K562 (cell line): Measurements from ENCODE around the gene DGCR2. TPM values are rescaled to one million over a fixed set of nuclear protein-coding genes. Genes with fewer than 3 reads are reported as not detected.

ENCODE experiments used
- ATF7 ChIP-seq: fragments of 450-650 bp; IDR thresholded peaks from 2 replicates; pipeline ENCODE4 v1.7.1; 2014; ENCODE audit warnings: mild to moderate bottlenecking, moderate library complexity
- E2F5 ChIP-seq: sonication (generic); formaldehyde crosslinking; IDR thresholded peaks from 2 replicates; pipeline ENCODE4 v1.8.0; 2022; ENCODE audit warnings: mild to moderate bottlenecking, missing genetic modification reagents
- HDGF ChIP-seq: fragments of 450-650 bp; IDR thresholded peaks from 2 replicates; pipeline ENCODE4 v1.6.1; 2016
- MBD2 ChIP-seq: sonication (generic); IDR thresholded peaks from 2 replicates; pipeline ENCODE4 v1.6.1; 2016; ENCODE audit warnings: low read depth, borderline replicate concordance
- MTA1 ChIP-seq: fragments of 450-650 bp; IDR thresholded peaks from 2 replicates; pipeline ENCODE4 v1.6.1; 2017; ENCODE audit warnings: borderline replicate concordance
- NFXL1 ChIP-seq: fragments of 450-650 bp; formaldehyde crosslinking; IDR thresholded peaks from 2 replicates; pipeline ENCODE4 v1.4.0; 2021; ENCODE audit warnings: mild to moderate bottlenecking
- NKRF ChIP-seq: fragments of 450-650 bp; IDR thresholded peaks from 2 replicates; pipeline ENCODE4 v1.6.1; 2016; ENCODE audit warnings: borderline replicate concordance
- POLR2H ChIP-seq: IDR thresholded peaks from 2 replicates; pipeline ENCODE4 v1.6.1; 2016; ENCODE audit warnings: missing genetic modification characterization, low read depth, mild to moderate bottlenecking, control low read depth, missing compliant biosample characterization, moderate library complexity
- PPARD ChIP-seq: fragments of 250-450 bp; sonication (Bioruptor Pico); IDR thresholded peaks from 2 replicates; pipeline ENCODE4 v1.8.0; 2022; ENCODE audit warnings: inconsistent platforms, mild to moderate bottlenecking, moderate library complexity
- RAD21 ChIP-seq, 2 experiments: fragments of 250-450 bp in 1 of 2; fragments of 450-650 bp in 1 of 2; sonication (Bioruptor Pico) in 1 of 2; formaldehyde crosslinking in 1 of 2; IDR thresholded peaks in 1 of 2; conservative IDR thresholded peaks in 1 of 2; 2 replicates each; pipeline versions ENCODE4 v1.4.0 to v1.8.0; 2020 to 2022; ENCODE audit warnings: mild to moderate bottlenecking in 2 of 2, moderate library complexity in 1 of 2
- RBM17 ChIP-seq: fragments of 200-400 bp; formaldehyde crosslinking; IDR thresholded peaks from 2 replicates; pipeline ENCODE4 v1.6.1; 2017; ENCODE audit warnings: low read depth, mild to moderate bottlenecking, low read length, borderline replicate concordance
- RCOR1 ChIP-seq, 2 experiments: IDR thresholded peaks; 2 replicates each; pipeline ENCODE4 v1.6.1; 2012; ENCODE audit warnings: low read depth in 2 of 2, low read length in 2 of 2, borderline replicate concordance in 1 of 2, improper control_type of control experiment in 1 of 2
- SETDB1 ChIP-seq: IDR thresholded peaks from one replicate; pipeline ENCODE4 v1.6.1; 2012; ENCODE audit warnings: low read length, control low read depth, inconsistent platforms
- SMARCA5 ChIP-seq: fragments of 450-650 bp; IDR thresholded peaks from 2 replicates; pipeline ENCODE4 v1.6.1; 2016
- TCFL5 ChIP-seq: fragments of 250-450 bp; sonication (Bioruptor Pico); conservative IDR thresholded peaks from 2 replicates; pipeline ENCODE4 v1.6.1; 2021; ENCODE audit warnings: mild to moderate bottlenecking, moderate library complexity, matching md5 sums
- ZNF551 ChIP-seq: fragments of 250-450 bp; sonication (Bioruptor Pico); IDR thresholded peaks from 2 replicates; pipeline ENCODE4 v1.5.0; 2021; ENCODE audit warnings: mild to moderate bottlenecking, moderate library complexity
- ZNF589 ChIP-seq: fragments of 200-800 bp; sonication (Bioruptor generic); IDR thresholded peaks from 2 replicates; pipeline ENCODE4 v1.6.1; 2016; ENCODE audit warnings: low read depth, missing genetic modification characterization, missing compliant biosample characterization
- polyA plus RNA-seq, 8 experiments: library from polyadenylated mRNA; depleted of rRNA in 4 of 8; stranded (reverse) in 5 of 8; unstranded in 3 of 8; fragments of >200 nt; fragmentation: Nextera tagmentation in 2 of 8; fragmentation: Illumina TruSeq in 1 of 8; extraction: Ambion mirVana in 2 of 8; extraction: Trizol in 1 of 8; gene quantifications; 2 replicates each; pipeline versions ENCODE4 v1.2.1 to v1.2.3, GENCODE V29; 2011 to 2014; ENCODE audit warnings: inconsistent platforms in 1 of 8, missing spikeins in 1 of 8
- total RNA-seq, 7 experiments: library from RNA; depleted of rRNA in 6 of 7; stranded (reverse); fragments of >200 nt in 6 of 7; fragmentation: Illumina TruSeq in 2 of 7; extraction: Trizol in 2 of 7; gene quantifications; 2 replicates each; pipeline versions ENCODE4 v1.2.1 to v1.2.3, GENCODE V29; 2011 to 2021; ENCODE audit warnings: low replicate concordance in 1 of 7
- TF ChIP-seq, protein P1 (sequence below): fragments of 250-450 bp; sonication (Bioruptor Pico); IDR thresholded peaks from 2 replicates; pipeline ENCODE4 v1.4.0; 2020; ENCODE audit warnings: borderline replicate concordance

Gene DGCR2
- total and polyA plus RNA-seq, 9 of the 15 experiments (the other 6 are each of a cell fraction or from before 2014, with no cell fraction given) = 0.69 to 101 (median 56.4) TPM

DNA sequence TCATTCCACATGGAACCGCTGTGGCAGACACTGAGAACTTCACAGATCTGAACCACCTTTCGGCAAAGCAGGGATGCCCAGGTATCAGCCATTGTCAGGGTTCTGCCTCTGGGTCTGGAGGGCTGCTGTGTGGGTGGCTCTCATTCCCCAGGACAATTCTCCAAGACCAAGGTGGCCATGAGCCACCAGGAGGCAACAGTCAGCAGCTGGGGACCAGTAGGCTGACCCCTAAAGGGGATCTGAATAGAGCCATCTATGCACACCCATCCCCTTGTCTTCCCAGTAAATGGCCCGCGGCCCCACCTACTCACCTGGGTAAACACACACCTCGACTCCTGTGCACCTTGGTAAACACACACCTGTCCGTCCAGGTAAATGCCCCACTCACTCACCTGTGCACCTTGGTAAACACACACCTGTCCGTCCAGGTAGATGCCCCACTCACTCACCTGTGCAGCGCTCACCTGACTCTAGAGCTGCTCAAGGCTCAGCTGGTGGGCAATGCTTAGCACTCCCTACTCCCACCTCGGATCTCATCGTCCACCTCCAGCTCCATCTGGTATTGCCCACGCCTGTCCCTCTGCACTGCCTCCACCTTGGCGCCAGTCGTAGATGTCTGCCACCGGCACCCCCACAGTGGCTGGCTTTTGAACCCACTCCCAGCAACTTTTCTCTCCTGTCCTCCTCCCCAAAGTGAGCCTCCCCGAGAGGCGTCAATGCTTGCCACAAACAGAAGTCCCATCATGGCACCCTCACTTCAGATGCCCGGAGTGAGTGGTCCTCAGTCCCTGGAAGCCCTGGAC, 46.1 kb upstream of the DGCR2 start (continued):
- TF ChIP-seq, protein P1, sequence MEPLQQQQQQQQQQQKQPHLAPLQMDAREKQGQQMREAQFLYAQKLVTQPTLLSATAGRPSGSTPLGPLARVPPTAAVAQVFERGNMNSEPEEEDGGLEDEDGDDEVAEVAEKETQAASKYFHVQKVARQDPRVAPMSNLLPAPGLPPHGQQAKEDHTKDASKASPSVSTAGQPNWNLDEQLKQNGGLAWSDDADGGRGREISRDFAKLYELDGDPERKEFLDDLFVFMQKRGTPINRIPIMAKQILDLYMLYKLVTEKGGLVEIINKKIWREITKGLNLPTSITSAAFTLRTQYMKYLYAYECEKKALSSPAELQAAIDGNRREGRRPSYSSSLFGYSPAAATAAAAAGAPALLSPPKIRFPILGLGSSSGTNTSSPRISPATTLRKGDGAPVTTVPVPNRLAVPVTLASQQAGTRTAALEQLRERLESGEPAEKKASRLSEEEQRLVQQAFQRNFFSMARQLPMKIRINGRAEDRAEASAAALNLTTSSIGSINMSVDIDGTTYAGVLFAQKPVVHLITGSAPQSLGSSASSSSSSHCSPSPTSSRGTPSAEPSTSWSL (CRISPR knock-in tag) = 0 out of 2 replicates have a peak, but pooled peaks have one; percentile 8
- TF ChIP-seq E2F5 (CRISPR knock-in tag) = no peak
- TF ChIP-seq RCOR1 (IDR thresholded peaks at IDR 0.05; ENCODE audit: borderline replicate concordance in 1 of 2, low read depth in 2 of 2, low read length in 2 of 2) = peak in 1 of 2 experiments; percentile 63; a peak in 2 of 4 replicates
- TF ChIP-seq NFXL1 = no peak
- no peak for TF ChIP-seq TCFL5
- TF ChIP-seq POLR2H (tag) = no peak
- TF ChIP-seq NKRF = 0 out of 2 replicates have a peak, but pooled peaks have one; percentile 16
- peak in 1 of 2 experiments; percentile 55; a peak in 2 of 4 replicates for TF ChIP-seq RAD21 (CRISPR knock-in tag; conservative IDR thresholded peaks at IDR 0.05 in 1 of 2, IDR thresholded peaks at IDR 0.05 in 1 of 2)
- no peak for TF ChIP-seq ZNF551 (CRISPR knock-in tag)
- TF ChIP-seq MBD2 = no peak
- peak; percentile 73 for TF ChIP-seq SETDB1
- TF ChIP-seq ATF7 = no peak
- no peak for TF ChIP-seq PPARD (CRISPR knock-in tag)
- no peak for TF ChIP-seq HDGF
- no peak for TF ChIP-seq ZNF589 (CRISPR knock-in tag)
- TF ChIP-seq RBM17 = no peak
- TF ChIP-seq SMARCA5 = peak; percentile 35; the same call in 1 of the 2 replicates
- TF ChIP-seq MTA1 = peak; percentile 88
- TF ChIP-seq, all 486 proteins: peak for 31
